Stimulated activated CD4-positive, alpha-beta T cell treated with anti-CD3 and anti-CD28 coated beads, Interleukin-2, amount 100 ng/mL, for 48 hours (primary cell): ENCODE data around the gene MTX3.

ENCODE experiments used
- DNase-seq, 2 donors: peaks; one replicate each; pipeline ENCODE4 v3.0.0-alpha.2; 2020

Gene MTX3

DNA sequence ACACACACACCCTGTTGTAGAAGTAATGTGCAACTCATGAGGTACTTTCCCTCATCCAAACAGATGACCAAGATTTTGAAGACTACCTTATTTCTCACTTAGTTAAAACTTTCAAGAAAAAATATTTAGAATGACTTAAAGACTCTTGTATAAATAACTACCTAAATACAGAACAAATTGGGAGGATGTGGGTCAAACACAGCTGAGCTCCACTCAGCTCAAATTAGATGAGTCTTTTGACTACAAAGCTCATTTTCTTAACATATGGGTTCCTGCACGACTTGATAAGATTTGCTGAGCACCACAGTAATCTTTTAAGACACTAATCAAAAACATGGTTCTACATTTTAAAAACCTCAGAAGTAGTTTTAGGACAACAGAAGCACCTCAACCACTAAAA, 8.9 kb downstream of the MTX3 start:
- no peak for DNase-seq

GRCh38 chr5:79976759-79977515, 14.1 kb downstream of the MTX3 start:
- DNase-seq: no peak

- no peak for DNase-seq
Observed at GRCh38 chr5:79975422-79975821, 15.6 kb downstream of the MTX3 start.

- no peak for DNase-seq
Observed at GRCh38 chr5:79974886-79975285, 16.2 kb downstream of the MTX3 start.

GRCh38 chr5:79973996-79974395, 17.1 kb downstream of the MTX3 start:
- no peak for DNase-seq

GRCh38 chr5:79973511-79973910, 17.6 kb downstream of the MTX3 start:
- no peak for DNase-seq

DNA sequence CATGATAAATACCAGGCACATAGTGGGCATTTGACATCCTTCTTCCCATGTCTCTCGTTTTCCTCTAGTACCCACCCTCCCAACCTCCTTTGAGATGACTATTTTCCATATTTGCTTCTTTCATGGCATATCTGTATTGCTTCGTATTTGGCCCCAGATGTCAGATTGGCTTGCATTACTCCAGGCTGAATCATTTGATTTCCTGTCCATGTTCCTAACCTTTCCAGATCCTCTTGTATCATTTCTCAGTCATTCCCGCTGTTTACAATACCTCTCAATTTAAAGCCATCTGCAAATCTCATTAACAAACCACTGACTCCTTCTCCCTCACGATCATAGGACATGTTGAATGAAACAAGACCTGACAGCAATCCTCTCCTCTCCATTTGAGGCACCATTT, 19.9 kb downstream of the MTX3 start:
- DNase-seq: no peak

GRCh38 chr5:79966448-79966847, 24.6 kb downstream of the MTX3 start:
- DNase-seq: no peak

- no peak for DNase-seq
Observed at GRCh38 chr5:79964136-79964535, 26.9 kb downstream of the MTX3 start.

- no peak for DNase-seq
Observed at GRCh38 chr5:79963261-79964061, 27.6 kb downstream of the MTX3 start.

DNA sequence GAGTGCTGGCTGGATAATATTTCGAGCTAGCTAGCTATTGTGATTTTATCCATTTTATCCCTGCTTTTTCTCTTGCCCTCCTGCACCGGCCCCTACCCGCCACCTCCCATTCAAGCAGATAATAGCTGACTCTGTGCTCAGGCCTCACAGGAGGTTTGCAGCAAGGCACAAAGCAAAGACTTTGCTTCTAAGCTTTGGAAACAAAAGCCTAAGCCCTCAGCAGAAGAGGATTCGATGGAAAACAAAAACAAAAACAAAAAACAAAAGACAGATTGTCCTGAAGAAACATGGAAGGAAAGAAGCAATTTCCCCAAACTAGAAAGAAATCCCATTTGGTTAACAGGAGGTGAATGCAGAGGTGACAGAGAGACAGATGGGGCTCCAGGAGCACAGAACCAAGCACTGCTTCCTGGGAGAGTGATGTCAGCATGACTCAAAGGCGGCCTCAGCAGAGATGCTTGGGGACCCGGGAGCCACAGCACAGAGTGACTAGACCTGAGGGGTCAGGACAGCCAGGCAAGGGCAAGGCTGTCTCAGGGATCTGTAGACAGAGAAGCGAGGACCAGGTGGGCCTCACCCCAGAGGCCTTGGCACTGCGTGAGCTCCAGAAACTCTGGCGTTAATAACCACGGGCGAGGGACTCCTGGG, 28.4 kb downstream of the MTX3 start:
- peak; percentile 39 to 53 for DNase-seq

- no peak for DNase-seq
Observed at GRCh38 chr5:79961716-79962574, 29.1 kb downstream of the MTX3 start.

GRCh38 chr5:79959407-79959806, 31.7 kb downstream of the MTX3 start:
- no peak for DNase-seq

GRCh38 chr5:79955941-79956670, 35.0 kb downstream of the MTX3 start:
- DNase-seq: no peak

- no peak for DNase-seq
Observed at GRCh38 chr5:79955356-79955895, 35.6 kb downstream of the MTX3 start.

DNA sequence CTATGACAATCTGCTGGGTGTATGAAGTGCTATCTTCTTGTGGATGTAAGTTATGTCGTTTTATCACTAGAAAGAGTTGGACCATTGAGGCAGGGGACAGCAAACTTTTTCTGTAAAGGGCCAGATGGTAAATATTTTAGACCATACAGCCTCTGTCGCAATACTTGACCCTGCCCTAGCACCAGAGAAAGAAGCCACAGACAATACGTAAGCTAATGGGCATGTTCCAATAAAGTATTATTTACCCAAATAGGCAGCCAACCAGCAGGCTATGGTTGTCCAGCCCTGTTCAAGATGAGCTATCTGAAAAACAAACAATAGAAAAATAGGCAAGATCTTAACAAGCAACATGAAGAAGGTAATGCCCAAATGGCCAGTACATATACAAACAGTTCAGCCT, 36.4 kb downstream of the MTX3 start:
- DNase-seq: no peak

DNA sequence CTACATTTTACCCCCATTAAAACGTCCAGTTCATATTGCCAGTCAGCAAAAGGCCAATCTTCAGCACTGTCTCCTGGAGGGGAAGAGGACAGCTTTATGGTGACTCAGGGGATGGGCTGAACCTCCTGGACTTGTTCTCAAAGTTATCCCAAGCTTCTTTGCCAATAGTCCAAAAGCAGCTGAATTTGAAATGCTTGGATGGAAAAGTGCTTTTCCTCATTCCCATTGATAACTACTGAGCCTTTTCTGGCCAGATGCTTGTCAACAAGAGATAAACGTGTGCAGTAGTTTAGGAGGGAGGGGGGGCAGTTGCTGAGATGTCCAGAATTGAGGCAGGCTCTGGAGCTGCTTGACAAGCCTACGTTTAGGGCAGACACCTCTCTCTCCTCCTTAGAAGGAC, 43.5 kb downstream of the MTX3 start:
- no peak for DNase-seq

DNA sequence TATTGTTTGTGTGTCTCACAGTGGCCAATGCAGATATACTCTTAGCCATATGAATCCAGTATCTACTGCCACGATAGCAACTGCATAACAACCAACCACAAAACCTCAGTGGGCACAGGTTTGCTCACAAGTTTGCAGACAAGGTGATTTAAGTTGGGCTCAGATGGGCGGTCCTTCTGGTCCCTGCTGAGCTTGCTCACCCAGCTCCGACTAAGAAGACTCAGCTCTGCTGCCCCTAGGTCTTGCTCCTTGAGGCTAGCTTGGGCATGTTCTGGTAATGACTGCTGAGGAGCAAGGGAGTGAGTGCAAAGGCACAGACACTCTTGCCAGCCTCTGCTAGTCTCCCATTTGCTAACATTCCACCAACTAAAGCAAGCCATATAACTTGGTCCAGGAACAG, 52.6 kb downstream of the MTX3 start:
- no peak for DNase-seq

DNA sequence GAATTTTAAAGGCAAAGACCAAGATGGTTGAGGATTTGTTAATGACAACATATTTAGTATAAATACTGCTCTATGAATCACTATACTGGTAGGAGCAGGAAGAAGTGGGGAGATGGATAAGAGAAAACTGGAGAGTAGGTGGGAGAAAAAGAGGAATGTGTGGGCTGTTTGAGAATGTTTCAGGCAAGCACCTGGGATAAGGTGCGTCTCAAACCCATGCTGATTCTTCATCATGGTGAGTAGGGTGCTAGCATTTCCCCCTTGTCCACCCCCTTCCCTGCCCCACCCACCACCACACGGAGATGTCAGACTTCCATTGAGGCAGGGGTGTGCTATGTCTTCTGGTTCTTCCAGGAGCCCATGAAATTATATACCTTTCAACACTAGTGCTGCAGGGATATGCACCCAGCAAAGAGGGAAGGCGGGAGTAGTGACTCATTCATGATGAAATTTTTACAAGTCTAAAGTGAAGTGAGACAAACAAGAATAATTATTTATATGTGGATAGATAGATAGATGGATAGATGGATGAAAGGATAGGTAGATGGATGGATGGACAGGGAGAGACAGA, 54.3 kb downstream of the MTX3 start:
- no peak for DNase-seq

- DNase-seq: no peak
Observed at GRCh38 chr5:79936002-79936645, 54.9 kb downstream of the MTX3 start.

GRCh38 chr5:79934681-79935080, 56.4 kb downstream of the MTX3 start:
- DNase-seq: no peak
